ENCODE results near the gene PLEKHH1.

The PLEKHH1 gene
- long read RNA-seq = 0 reads

GRCh38 chr14:67532998-67533753 is at the start of gene PLEKHH1:
TSS of gene PLEKHH1 (plus strand) at chr14:67533290. CDS start at chr14:67541868, 8,578 bp downstream.
- peak in 1 of 2 experiments; percentile 13 for DNase-seq (ENCODE audit: low read depth in 1 of 2, low spot score in 1 of 2)
- TF ChIP-seq, protein P1, sequence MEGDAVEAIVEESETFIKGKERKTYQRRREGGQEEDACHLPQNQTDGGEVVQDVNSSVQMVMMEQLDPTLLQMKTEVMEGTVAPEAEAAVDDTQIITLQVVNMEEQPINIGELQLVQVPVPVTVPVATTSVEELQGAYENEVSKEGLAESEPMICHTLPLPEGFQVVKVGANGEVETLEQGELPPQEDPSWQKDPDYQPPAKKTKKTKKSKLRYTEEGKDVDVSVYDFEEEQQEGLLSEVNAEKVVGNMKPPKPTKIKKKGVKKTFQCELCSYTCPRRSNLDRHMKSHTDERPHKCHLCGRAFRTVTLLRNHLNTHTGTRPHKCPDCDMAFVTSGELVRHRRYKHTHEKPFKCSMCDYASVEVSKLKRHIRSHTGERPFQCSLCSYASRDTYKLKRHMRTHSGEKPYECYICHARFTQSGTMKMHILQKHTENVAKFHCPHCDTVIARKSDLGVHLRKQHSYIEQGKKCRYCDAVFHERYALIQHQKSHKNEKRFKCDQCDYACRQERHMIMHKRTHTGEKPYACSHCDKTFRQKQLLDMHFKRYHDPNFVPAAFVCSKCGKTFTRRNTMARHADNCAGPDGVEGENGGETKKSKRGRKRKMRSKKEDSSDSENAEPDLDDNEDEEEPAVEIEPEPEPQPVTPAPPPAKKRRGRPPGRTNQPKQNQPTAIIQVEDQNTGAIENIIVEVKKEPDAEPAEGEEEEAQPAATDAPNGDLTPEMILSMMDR (IDR thresholded peaks at IDR 0.05; ENCODE audit: insufficient read depth, low read length) = no peak
- TF ChIP-seq SPI1 (IDR thresholded peaks at IDR 0.05; ENCODE audit: borderline replicate concordance, low read depth) = no peak
- TF ChIP-seq POLR2AphosphoS5 (IDR thresholded peaks at IDR 0.05; ENCODE audit: low read depth) = no peak
- TF ChIP-seq REST (IDR thresholded peaks at IDR 0.05; ENCODE audit: insufficient replicate concordance, low read depth) = no peak
- TF ChIP-seq GABPA (IDR thresholded peaks at IDR 0.05; ENCODE audit: low read depth) = no peak
- no peak within 1 kb of the TSS for H3K27ac ChIP-seq (replicated peaks)
- H3K4me3 ChIP-seq (replicated peaks; ENCODE audit: insufficient read depth, low read length) = peak within 1 kb of the TSS; percentile 34
- peaks cover 13% of the 10 kb centered on the region for H3K27me3 ChIP-seq (ENCODE audit: insufficient read depth, poor library complexity, severe bottlenecking)

- no peak for DNase-seq (ENCODE audit: low read depth in 1 of 2, low spot score in 1 of 2)
- no peaks in the 10 kb centered on the region for H3K27me3 ChIP-seq (ENCODE audit: insufficient read depth, poor library complexity, severe bottlenecking)
- H3K4me3 ChIP-seq (replicated peaks; ENCODE audit: insufficient read depth, low read length) = no peak overlapping the region
- TF ChIP-seq GABPA (IDR thresholded peaks at IDR 0.05; ENCODE audit: low read depth) (no peak), REST (IDR thresholded peaks at IDR 0.05; ENCODE audit: insufficient replicate concordance, low read depth) (no peak), SPI1 (IDR thresholded peaks at IDR 0.05; ENCODE audit: borderline replicate concordance, low read depth) (no peak), POLR2AphosphoS5 (IDR thresholded peaks at IDR 0.05; ENCODE audit: low read depth) (no peak)
- TF ChIP-seq, protein P1 (IDR thresholded peaks at IDR 0.05; ENCODE audit: insufficient read depth, low read length) = no peak
- H3K27ac ChIP-seq (replicated peaks) = no peak overlapping the region
Measured at GRCh38 chr14:67483579-67484285, 49.4 kb upstream of the PLEKHH1 start.

- H3K27ac ChIP-seq (replicated peaks) = no peak overlapping the region
- H3K27me3 ChIP-seq (ENCODE audit: insufficient read depth, poor library complexity, severe bottlenecking) = no peaks in the 10 kb centered on the region
- DNase-seq (ENCODE audit: low read depth in 1 of 2, low spot score in 1 of 2) = no peak
- H3K4me3 ChIP-seq (replicated peaks; ENCODE audit: insufficient read depth, low read length) = no peak overlapping the region
- TF ChIP-seq SPI1 (IDR thresholded peaks at IDR 0.05; ENCODE audit: borderline replicate concordance, low read depth) = no peak
- TF ChIP-seq REST (IDR thresholded peaks at IDR 0.05; ENCODE audit: insufficient replicate concordance, low read depth) = no peak
- no peak for TF ChIP-seq POLR2AphosphoS5 (IDR thresholded peaks at IDR 0.05; ENCODE audit: low read depth)
Measured at GRCh38 chr14:67485501-67486095, 47.5 kb upstream of the PLEKHH1 start.

Data from HL-60 (cell line).